ENCODE results near the gene C6orf47. TPM values are rescaled to one million over a fixed set of nuclear protein-coding genes. Genes with fewer than 3 reads are reported as not detected.

Gene C6orf47
- total RNA-seq, 1 donor = 20.7 TPM

GRCh38 chr6:31631209-31631608, 29.4 kb downstream of the C6orf47 start:
- DNase-seq (ENCODE audit: low read depth) = no peak
- no peak for TF ChIP-seq CTCF (IDR thresholded peaks at IDR 0.05; ENCODE audit: insufficient read depth, low read depth, low read length)
- no peak overlapping the region for H3K4me3 ChIP-seq (ENCODE audit: low read depth, low read length)

GRCh38 chr6:31630177-31630934, 30.2 kb downstream of the C6orf47 start:
- no peak overlapping the region for H3K4me3 ChIP-seq (ENCODE audit: low read depth, low read length)
- no peak for DNase-seq (ENCODE audit: low read depth)
- no peak for TF ChIP-seq CTCF (IDR thresholded peaks at IDR 0.05; ENCODE audit: insufficient read depth, low read depth, low read length)

GRCh38 chr6:31629014-31629413, 31.6 kb downstream of the C6orf47 start:
- no peak for TF ChIP-seq CTCF (IDR thresholded peaks at IDR 0.05; ENCODE audit: insufficient read depth, low read depth, low read length)
- no peak overlapping the region for H3K4me3 ChIP-seq (ENCODE audit: low read depth, low read length)
- no peak for DNase-seq (ENCODE audit: low read depth)

- DNase-seq (ENCODE audit: low read depth) = no peak
- no peak overlapping the region for H3K4me3 ChIP-seq (ENCODE audit: low read depth, low read length)
- no peak for TF ChIP-seq CTCF (IDR thresholded peaks at IDR 0.05; ENCODE audit: insufficient read depth, low read depth, low read length)
Observed at GRCh38 chr6:31627690-31628287, 32.8 kb downstream of the C6orf47 start.

GRCh38 chr6:31626952-31627351, 33.6 kb downstream of the C6orf47 start:
- H3K4me3 ChIP-seq (ENCODE audit: low read depth, low read length) = no peak overlapping the region
- DNase-seq (ENCODE audit: low read depth) = no peak
- TF ChIP-seq CTCF (IDR thresholded peaks at IDR 0.05; ENCODE audit: insufficient read depth, low read depth, low read length) = no peak

GRCh38 chr6:31624070-31624469, 36.5 kb downstream of the C6orf47 start:
- TF ChIP-seq CTCF (IDR thresholded peaks at IDR 0.05; ENCODE audit: insufficient read depth, low read depth, low read length) = no peak
- no peak overlapping the region for H3K4me3 ChIP-seq (ENCODE audit: low read depth, low read length)
- DNase-seq (ENCODE audit: low read depth) = no peak

All from fibroblast of villous mesenchyme (primary cell).